Nucleus accumbens (tissue), 56 donors: Measurements from ENCODE around the gene CCNG1.
"Not testable (repeated sequence)": the region's sequence is repeated elsewhere in the genome, so short reads cannot be mapped to it uniquely, and the experiment has no call there.

Experiments
- DNase-seq, 56 donors: peaks; one replicate each; lab custom pipeline; 2025; lab: John Stamatoyannopoulos, UW

Gene CCNG1, protein sequence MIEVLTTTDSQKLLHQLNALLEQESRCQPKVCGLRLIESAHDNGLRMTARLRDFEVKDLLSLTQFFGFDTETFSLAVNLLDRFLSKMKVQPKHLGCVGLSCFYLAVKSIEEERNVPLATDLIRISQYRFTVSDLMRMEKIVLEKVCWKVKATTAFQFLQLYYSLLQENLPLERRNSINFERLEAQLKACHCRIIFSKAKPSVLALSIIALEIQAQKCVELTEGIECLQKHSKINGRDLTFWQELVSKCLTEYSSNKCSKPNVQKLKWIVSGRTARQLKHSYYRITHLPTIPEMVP

DNA sequence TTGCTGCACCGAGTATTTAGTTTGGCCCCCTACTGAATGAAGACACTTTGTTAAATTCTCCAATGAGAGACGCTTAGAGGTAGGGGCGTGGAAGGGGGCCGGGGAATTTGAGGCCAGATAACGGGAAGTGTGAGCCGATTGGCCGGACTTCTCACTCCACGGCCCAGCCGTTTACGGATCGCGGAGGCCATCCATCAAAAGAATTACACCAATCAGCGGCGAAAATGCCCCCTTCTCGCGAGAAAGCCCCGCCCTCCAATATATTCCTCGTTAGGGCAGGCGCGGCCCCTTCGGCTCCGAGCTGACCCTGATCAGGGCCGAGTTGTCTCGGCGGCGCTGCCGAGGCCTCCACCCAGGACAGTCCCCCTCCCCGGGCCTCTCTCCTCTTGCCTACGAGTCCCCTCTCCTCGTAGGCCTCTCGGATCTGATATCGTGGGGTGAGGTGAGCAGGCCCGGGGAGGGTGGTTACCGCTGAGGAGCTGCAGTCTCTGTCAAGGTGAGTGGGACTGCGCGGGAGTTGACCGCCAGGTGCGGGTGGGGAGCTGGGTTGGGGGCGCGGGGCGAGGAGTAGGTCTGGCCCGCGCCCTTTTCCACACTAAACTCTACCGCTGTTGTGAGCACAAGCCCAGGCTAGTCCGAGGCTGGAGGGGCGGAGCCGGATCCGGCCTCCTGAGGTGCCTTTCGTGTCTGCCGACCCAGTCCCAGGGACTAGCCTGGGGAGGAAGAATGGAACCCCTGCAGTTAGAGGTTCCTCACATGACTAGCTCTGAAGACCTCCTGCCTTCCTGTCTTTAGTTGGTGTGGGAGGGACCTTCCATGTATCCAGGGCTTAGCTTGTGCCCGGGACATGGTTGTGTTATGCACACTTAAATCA is at the start of gene CCNG1:
CCNG1 (plus strand) TSS at position 287 of the 874 bp plus-strand sequence. CDS start 1,662 bp downstream, outside the sequence.
- peak; percentile 48 to 98 (median 92) for DNase-seq

GRCh38 chr5:163395792-163396191 is 41.6 kb upstream of the CCNG1 start:
- DNase-seq: no peak

DNA sequence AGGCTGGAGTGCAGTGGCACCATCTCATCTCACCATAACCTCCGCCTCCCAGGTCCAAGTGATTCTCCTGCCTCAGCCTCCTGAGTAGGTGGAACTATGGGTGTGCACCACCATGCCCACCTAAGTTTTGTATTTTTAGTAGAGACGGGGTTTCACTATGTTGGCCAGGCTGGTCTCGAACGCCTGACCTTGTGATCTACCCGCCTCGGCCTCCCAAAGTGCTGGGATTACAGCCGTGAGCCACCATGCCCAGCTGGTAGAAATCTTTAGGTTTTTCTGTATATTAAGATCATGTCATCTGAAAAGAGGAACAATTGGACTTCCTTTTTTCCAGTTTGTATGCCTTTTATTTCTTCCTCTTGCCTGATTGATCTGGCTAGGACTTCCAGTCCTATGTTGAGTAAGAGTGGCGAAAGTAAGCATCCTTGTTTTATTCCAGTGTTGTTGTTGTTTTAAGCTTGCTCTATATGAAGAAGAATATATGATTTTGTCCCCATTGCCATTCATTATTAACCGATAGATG is 40.5 kb upstream of the CCNG1 start:
- DNase-seq: not testable (repeated sequence)

GRCh38 chr5:163397354-163397753 is 40.0 kb upstream of the CCNG1 start:
- DNase-seq: no peak

DNA sequence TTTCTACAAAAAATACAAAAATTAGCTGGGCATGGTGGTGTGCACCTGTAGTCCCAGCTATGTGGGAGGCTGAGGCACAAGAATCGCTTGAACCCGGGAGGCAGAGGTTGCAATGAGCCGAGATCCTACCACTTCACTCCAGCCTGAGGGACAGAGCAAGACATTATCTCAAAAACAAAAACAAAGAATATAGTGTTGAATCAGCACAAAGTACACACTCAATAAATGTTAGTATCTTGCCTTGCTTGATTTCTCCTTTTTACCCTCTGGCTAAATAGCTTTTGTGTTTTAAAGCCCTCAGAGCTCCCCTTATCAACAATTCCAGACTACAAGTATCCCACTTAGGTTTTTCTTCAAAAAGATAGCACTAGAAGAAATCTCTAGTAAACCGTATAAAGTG is 37.5 kb upstream of the CCNG1 start:
- DNase-seq: no peak

DNA sequence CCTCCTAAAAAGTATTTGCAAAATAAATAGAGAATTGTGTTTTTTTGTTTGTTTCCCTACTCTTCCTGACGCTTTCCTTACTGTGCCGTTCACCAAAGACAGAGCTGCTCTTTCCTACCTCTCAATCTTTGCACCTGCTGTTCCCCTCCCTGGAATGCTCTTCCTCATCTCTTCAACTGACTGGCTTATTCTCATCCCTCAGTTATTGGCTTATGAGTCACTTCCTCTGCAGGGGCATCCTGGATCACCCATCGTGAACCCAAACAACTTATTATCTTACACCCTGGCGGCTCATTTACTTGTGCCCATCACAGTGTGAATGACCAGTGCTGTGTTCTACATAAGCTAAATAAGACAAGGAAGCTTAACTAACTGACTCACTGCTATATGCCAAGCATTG is 36.1 kb upstream of the CCNG1 start:
- DNase-seq: no peak

- no peak for DNase-seq
Measured at GRCh38 chr5:163402007-163402406, 35.4 kb upstream of the CCNG1 start.

GRCh38 chr5:163404364-163405173 is 32.8 kb upstream of the CCNG1 start:
- no peak for DNase-seq

GRCh38 chr5:163407034-163407655 is 30.2 kb upstream of the CCNG1 start:
- no peak for DNase-seq

- DNase-seq: peak in 51 of 56 donors; percentile 4 to 80 (median 45)
Measured at GRCh38 chr5:163408311-163408923, 29.0 kb upstream of the CCNG1 start.

- no peak for DNase-seq
Measured at GRCh38 chr5:163409384-163409783, 28.0 kb upstream of the CCNG1 start.

GRCh38 chr5:163410505-163410904 is 26.9 kb upstream of the CCNG1 start:
- DNase-seq: no peak

- not testable (repeated sequence) for DNase-seq
Measured at GRCh38 chr5:163415673-163416072, 21.7 kb upstream of the CCNG1 start.

DNA sequence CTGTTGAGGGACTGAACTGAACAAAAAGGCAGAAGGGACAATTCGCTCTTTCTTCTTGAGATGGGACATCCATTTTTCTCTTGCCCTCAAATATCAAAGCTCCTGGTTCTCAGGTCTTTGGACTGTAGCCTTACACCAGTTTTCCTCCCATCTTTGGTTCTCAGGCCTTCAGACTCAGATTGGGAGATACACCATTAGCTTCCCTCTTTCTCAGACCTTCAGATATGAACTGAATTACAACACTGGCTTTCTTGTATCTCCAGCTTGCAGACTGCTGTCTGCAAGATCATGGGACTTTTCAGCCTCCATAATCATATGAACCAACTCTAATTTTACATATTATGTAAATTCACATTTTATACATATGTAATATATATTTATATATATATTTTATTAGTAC is 12.6 kb upstream of the CCNG1 start:
- no peak for DNase-seq

DNA sequence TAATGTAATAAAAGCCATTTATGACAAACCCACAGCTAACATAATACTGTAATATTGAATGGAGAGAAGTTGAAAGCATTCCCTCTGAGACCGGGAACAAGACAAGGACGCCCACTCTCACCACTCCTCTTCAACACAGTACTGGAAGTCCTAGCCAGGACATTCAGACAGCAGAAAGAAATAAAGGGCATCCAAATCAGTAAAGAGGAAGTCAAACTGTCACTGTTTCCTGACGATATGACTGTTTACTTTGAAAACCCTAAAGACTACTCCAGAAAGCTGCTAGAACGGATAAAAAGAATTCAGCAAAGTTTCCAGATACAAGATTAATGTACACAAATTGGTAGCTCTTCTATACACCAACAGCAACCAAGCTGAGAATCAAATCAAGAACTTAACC is 11.3 kb upstream of the CCNG1 start:
- not testable (repeated sequence) for DNase-seq

- no peak for DNase-seq
Measured at GRCh38 chr5:163432544-163432943, 4.9 kb upstream of the CCNG1 start.

DNA sequence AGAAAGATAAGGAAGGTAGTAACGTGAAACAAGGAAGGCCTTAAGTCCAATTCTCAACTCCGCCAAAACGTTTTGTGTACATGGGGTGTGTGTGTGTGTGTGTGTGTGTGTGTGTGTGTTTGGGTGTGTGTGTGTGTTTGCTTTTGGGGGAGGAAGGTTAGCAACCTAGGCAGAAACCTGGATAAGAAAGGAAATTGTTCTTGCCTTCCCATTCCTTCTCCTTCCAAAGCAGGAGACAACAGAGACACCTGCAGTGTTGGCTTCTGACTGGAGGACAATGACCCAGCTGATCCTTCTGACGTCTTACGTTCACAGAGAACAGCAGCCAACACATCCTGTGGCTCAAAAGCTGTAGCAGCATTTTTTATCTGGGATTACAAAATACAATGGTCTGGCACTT is 4.1 kb upstream of the CCNG1 start:
- no peak for DNase-seq

DNA sequence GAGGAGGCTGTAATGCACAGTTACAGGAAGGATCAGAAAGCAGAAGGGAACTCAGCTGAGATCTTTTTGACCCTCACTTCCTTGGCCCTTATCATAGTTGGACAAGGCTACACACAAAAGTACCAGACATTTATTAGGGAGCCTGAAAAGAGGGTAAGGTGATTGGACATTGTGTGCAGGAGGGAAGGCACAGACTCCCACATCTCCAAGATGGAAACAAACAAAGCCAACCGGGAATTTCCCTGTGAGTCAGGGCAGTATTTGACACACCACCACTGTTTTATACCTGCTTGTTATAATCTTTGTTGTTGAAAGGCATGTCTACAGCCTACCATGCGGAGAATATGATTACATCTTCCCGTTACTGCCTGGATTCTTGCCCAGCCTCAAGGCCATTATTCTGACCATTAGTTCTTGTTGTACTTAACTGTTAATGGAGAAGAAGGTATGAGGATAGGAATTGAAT is 3.0 kb upstream of the CCNG1 start:
- no peak for DNase-seq

DNA sequence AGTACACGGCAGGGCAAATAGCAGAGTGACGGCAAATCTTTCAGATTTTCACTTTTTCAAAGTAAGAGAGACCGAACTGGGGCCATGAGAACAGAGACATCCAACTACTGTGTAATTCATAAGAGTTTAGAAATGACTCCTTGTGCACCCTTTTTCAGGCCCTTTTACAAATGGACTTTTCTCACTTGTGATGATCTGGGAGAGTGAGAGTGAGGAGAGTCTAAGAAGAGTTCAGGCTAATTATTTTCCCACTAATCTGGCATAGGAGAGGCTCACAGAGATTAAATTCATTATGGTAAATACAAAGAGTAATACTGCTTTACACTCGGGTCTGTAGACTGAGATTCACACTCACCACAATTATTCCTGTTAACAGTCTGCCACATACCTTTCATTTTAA is 880 bp upstream of the CCNG1 start:
- DNase-seq: no peak

- DNase-seq: no peak
Measured at GRCh38 chr5:163437011-163437308, 435 bp upstream of the CCNG1 start.
